PFSK-1 (cell line): ENCODE results near the gene GNB5.

Source experiments
- POLR2AphosphoS5 ChIP-seq: IDR thresholded peaks from 2 replicates; pipeline ENCODE4 v1.6.1; 2012; ENCODE audit warnings: low read depth, mild to moderate bottlenecking, control low read depth, low read length, moderate library complexity
- SIN3A ChIP-seq: IDR thresholded peaks from 2 replicates; pipeline ENCODE4 v1.6.1; 2012; ENCODE audit warnings: mild to moderate bottlenecking, low read length, moderate library complexity, borderline replicate concordance; ENCODE audit not compliant: insufficient read depth
- TAF1 ChIP-seq: IDR thresholded peaks from 2 replicates; pipeline ENCODE4 v1.6.1; 2012; ENCODE audit warnings: low read length, control low read depth, borderline replicate concordance; ENCODE audit not compliant: insufficient read depth
- TF ChIP-seq, protein P1 (sequence below), 2 experiments: IDR thresholded peaks; 2 replicates each; pipeline versions ENCODE4 v1.6.1 to v1.8.0; 2011 to 2012; ENCODE audit warnings: low read depth in 2 of 2, low read length in 2 of 2, control low read depth in 1 of 2, inconsistent platforms in 1 of 2, mild to moderate bottlenecking in 1 of 2, moderate library complexity in 1 of 2; ENCODE audit not compliant: insufficient read depth in 1 of 2

DNA sequence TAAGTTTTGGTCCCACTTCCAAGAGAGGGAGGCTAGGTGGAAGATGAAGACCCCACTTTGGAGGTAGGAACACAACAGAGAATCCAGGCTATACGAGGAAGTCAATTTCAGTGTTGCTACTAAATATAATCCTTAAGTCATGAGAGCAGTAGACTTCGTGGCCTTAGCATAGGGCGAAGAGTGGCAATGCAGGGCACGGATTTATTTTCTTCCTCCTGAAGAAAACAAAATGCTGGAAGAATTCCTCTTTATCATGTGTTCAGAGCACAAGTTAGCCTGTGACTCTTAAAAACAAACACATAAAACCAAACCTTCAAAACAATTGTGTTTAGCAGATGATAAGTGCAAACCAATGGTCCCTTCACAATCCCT, 98.0 kb downstream of the GNB5 start:
- TF ChIP-seq POLR2AphosphoS5 (no peak), SIN3A (no peak), TAF1 (no peak)
- TF ChIP-seq, protein P1, sequence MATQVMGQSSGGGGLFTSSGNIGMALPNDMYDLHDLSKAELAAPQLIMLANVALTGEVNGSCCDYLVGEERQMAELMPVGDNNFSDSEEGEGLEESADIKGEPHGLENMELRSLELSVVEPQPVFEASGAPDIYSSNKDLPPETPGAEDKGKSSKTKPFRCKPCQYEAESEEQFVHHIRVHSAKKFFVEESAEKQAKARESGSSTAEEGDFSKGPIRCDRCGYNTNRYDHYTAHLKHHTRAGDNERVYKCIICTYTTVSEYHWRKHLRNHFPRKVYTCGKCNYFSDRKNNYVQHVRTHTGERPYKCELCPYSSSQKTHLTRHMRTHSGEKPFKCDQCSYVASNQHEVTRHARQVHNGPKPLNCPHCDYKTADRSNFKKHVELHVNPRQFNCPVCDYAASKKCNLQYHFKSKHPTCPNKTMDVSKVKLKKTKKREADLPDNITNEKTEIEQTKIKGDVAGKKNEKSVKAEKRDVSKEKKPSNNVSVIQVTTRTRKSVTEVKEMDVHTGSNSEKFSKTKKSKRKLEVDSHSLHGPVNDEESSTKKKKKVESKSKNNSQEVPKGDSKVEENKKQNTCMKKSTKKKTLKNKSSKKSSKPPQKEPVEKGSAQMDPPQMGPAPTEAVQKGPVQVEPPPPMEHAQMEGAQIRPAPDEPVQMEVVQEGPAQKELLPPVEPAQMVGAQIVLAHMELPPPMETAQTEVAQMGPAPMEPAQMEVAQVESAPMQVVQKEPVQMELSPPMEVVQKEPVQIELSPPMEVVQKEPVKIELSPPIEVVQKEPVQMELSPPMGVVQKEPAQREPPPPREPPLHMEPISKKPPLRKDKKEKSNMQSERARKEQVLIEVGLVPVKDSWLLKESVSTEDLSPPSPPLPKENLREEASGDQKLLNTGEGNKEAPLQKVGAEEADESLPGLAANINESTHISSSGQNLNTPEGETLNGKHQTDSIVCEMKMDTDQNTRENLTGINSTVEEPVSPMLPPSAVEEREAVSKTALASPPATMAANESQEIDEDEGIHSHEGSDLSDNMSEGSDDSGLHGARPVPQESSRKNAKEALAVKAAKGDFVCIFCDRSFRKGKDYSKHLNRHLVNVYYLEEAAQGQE (IDR thresholded peaks at IDR 0.05; ENCODE audit: insufficient read depth in 1 of 2, low read depth in 2 of 2, low read length in 2 of 2) = no peak
